NT2/D1 (cell line): ENCODE results near the gene KLK6.

Experiments used
- DNase-seq: peaks from one replicate; pipeline ENCODE4 v3.0.0-alpha.2; 2011; ENCODE audit warnings: low read depth, low spot score
- H3K27me3 ChIP-seq: 2 replicates; pipeline ENCODE4 v1.6.0; 2011; ENCODE audit warnings: mild to moderate bottlenecking; ENCODE audit not compliant: insufficient read length, insufficient read depth
- H3K36me3 ChIP-seq: 2 replicates; pipeline ENCODE4 v1.6.1; 2011; ENCODE audit warnings: mild to moderate bottlenecking, low read length, mixed read lengths; ENCODE audit not compliant: insufficient read depth, insufficient read length
- H3K4me1 ChIP-seq: 2 replicates; pipeline ENCODE4 v1.5.1; 2011; ENCODE audit not compliant: insufficient read depth, insufficient read length
- H3K4me3 ChIP-seq: 2 replicates; pipeline ENCODE4 v1.5.1; 2011; ENCODE audit warnings: low read depth; ENCODE audit not compliant: insufficient read length
- H3K9ac ChIP-seq: 2 replicates; pipeline ENCODE4 v1.6.0; 2011; ENCODE audit warnings: low read depth; ENCODE audit not compliant: insufficient read length
- H3K9me3 ChIP-seq: 2 replicates; pipeline ENCODE4 v1.5.1; 2011; ENCODE audit warnings: mild to moderate bottlenecking, low read length; ENCODE audit not compliant: insufficient read depth
- SUZ12 ChIP-seq: IDR thresholded peaks from 2 replicates; pipeline ENCODE4 v1.6.1; 2011; ENCODE audit not compliant: insufficient read length, insufficient read depth; ENCODE audit errors: extremely low read depth
- YY1 ChIP-seq: IDR thresholded peaks from 2 replicates; pipeline ENCODE4 v1.6.1; 2011; ENCODE audit not compliant: insufficient read length, insufficient read depth
- ZNF274 ChIP-seq: IDR thresholded peaks from 2 replicates; pipeline ENCODE4 v1.6.1; 2011; ENCODE audit warnings: mild to moderate bottlenecking, low read depth, low read length

KLK6 gene

GRCh38 chr19:51002542-51003311 lies 33.3 kb upstream of the KLK6 start:
- H3K4me1 ChIP-seq, result peaks cover 6% of the 10 kb centered on the region
- H3K36me3 ChIP-seq, result no peaks in the 10 kb centered on the region
- H3K9me3 ChIP-seq, result no peaks in the 10 kb centered on the region
- no peak for TF ChIP-seq SUZ12
- no peak for TF ChIP-seq YY1
- no peak for TF ChIP-seq ZNF274
- H3K4me3 ChIP-seq, result peak overlapping the region; percentile 72
- DNase-seq, result peak; percentile 75
- H3K27me3 ChIP-seq, result no peaks in the 10 kb centered on the region
- peak overlapping the region; percentile 81 for H3K9ac ChIP-seq

GRCh38 chr19:51002089-51002532 lies 32.7 kb upstream of the KLK6 start:
- peak overlapping the region; percentile 81 for H3K9ac ChIP-seq

GRCh38 chr19:51001515-51001914 lies 32.1 kb upstream of the KLK6 start, which contains the start of gene KLK8:
Gene KLK8 (minus strand): TSS chr19:51001604. CDS start chr19:51001167, 437 bp downstream.
- peak within 1 kb of the TSS; percentile 72 for H3K4me3 ChIP-seq
- no peak for DNase-seq
- H3K9ac ChIP-seq, result peak within 1 kb of the TSS; percentile 81
- H3K27me3 ChIP-seq, result no peaks in the 10 kb centered on the region
- TF ChIP-seq ZNF274 (no peak), YY1 (no peak), SUZ12 (no peak)
- no peaks in the 10 kb centered on the region for H3K36me3 ChIP-seq
- H3K4me1 ChIP-seq, result peaks cover 6% of the 10 kb centered on the region
- no peaks in the 10 kb centered on the region for H3K9me3 ChIP-seq

More at GRCh38 chr19:51002089-51002532, 32.7 kb upstream of the KLK6 start:
- H3K4me1 ChIP-seq, result peaks cover 6% of the 10 kb centered on the region
- no peaks in the 10 kb centered on the region for H3K27me3 ChIP-seq
- TF ChIP-seq ZNF274, result no peak
- no peak for TF ChIP-seq SUZ12
- no peak for TF ChIP-seq YY1
- H3K4me3 ChIP-seq, result peak overlapping the region; percentile 72
- H3K9me3 ChIP-seq, result no peaks in the 10 kb centered on the region
- DNase-seq, result no peak
- H3K36me3 ChIP-seq, result no peaks in the 10 kb centered on the region

GRCh38 chr19:51000981-51001380 lies 31.6 kb upstream of the KLK6 start:
- DNase-seq, result no peak

GRCh38 chr19:51000426-51000825 lies 31.0 kb upstream of the KLK6 start:
- Histone ChIP-seq H3K27me3 (no peaks in the 10 kb centered on the region), H3K36me3 (no peaks in the 10 kb centered on the region), H3K4me3 (peak overlapping the region; percentile 72), H3K9me3 (no peaks in the 10 kb centered on the region), H3K4me1 (peaks cover 6% of the 10 kb centered on the region), H3K9ac (peak overlapping the region; percentile 81)
- TF ChIP-seq ZNF274 (no peak), YY1 (no peak), SUZ12 (no peak)
- no peak for DNase-seq

More at GRCh38 chr19:51000981-51001380, 31.6 kb upstream of the KLK6 start:
- Histone ChIP-seq H3K36me3 (no peaks in the 10 kb centered on the region), H3K4me1 (peaks cover 6% of the 10 kb centered on the region), H3K4me3 (peak overlapping the region; percentile 72), H3K9ac (peak overlapping the region; percentile 81), H3K9me3 (no peaks in the 10 kb centered on the region), H3K27me3 (no peaks in the 10 kb centered on the region)
- no peak for TF ChIP-seq YY1
- no peak for TF ChIP-seq SUZ12
- TF ChIP-seq ZNF274, result no peak

- Histone ChIP-seq H3K27me3 (no peaks in the 10 kb centered on the region), H3K9ac (no peak overlapping the region), H3K4me3 (no peak overlapping the region), H3K36me3 (no peaks in the 10 kb centered on the region), H3K9me3 (peaks cover 4% of the 10 kb centered on the region; the same call in 1 of the 2 replicates), H3K4me1 (peaks cover 6% of the 10 kb centered on the region)
- TF ChIP-seq SUZ12 (no peak), ZNF274 (no peak), YY1 (no peak)
- no peak for DNase-seq
Measured at GRCh38 chr19:50998686-50999085, 29.3 kb upstream of the KLK6 start.

GRCh38 chr19:50998061-50998460 lies 28.7 kb upstream of the KLK6 start:
- no peak for DNase-seq
- Histone ChIP-seq H3K4me1 (peaks cover 6% of the 10 kb centered on the region), H3K9me3 (peaks cover 4% of the 10 kb centered on the region; the same call in 1 of the 2 replicates), H3K27me3 (no peaks in the 10 kb centered on the region), H3K36me3 (no peaks in the 10 kb centered on the region), H3K9ac (no peak overlapping the region), H3K4me3 (no peak overlapping the region)
- TF ChIP-seq YY1 (no peak), SUZ12 (no peak), ZNF274 (no peak)
